HepG2 (cell line): Measurements from ENCODE around the gene TFB1M. TPM values are rescaled to one million over a fixed set of nuclear protein-coding genes. Genes with fewer than 3 reads are reported as not detected.

ENCODE experiments used
- FIP1L1 ChIP-seq: fragments of 200-400 bp; formaldehyde crosslinking; IDR thresholded peaks from 2 replicates; pipeline ENCODE4 v1.6.1; 2018; ENCODE audit warnings: low read depth, mild to moderate bottlenecking, low read length, moderate library complexity, borderline replicate concordance; ENCODE audit not compliant: insufficient read depth
- PAWR ChIP-seq: sonication (generic); formaldehyde crosslinking; IDR thresholded peaks from 2 replicates; pipeline ENCODE4 v1.4.0; 2020; ENCODE audit warnings: missing genetic modification reagents, mild to moderate bottlenecking, borderline replicate concordance
- PRPF4 ChIP-seq: fragments of 200-400 bp; formaldehyde crosslinking; IDR thresholded peaks from 2 replicates; pipeline ENCODE4 v1.6.1; 2016; ENCODE audit warnings: low read length, low read depth; ENCODE audit not compliant: poor library complexity, severe bottlenecking
- TCF12 ChIP-seq, 2 experiments: fragments of 450-650 bp in 1 of 2; sonication (generic) in 1 of 2; formaldehyde crosslinking in 1 of 2; IDR thresholded peaks; 2 replicates each; pipeline versions ENCODE4 v1.6.1 to v1.8.0; 2017 to 2022; ENCODE audit warnings: antibody characterized with exemption in 1 of 2, mild to moderate bottlenecking in 1 of 2, missing genetic modification reagents in 1 of 2, moderate library complexity in 1 of 2
- ZNF510 ChIP-seq: sonication (generic); formaldehyde crosslinking; IDR thresholded peaks from 2 replicates; pipeline ENCODE4 v1.4.0; 2020; ENCODE audit warnings: low read depth, mild to moderate bottlenecking, missing genetic modification reagents
- ZNF780A ChIP-seq: sonication (generic); formaldehyde crosslinking; IDR thresholded peaks from 2 replicates; pipeline ENCODE4 v1.8.0; 2022; ENCODE audit warnings: mild to moderate bottlenecking, missing genetic modification reagents, moderate library complexity
- polyA plus RNA-seq, 8 experiments: library from polyadenylated mRNA; depleted of rRNA in 3 of 8; stranded (reverse) in 7 of 8; unstranded in 1 of 8; fragments of >200 nt; fragmentation: Illumina TruSeq in 4 of 8; extraction: Trizol in 4 of 8; gene quantifications; 2 replicates each; pipeline versions ENCODE4 v1.2.1 to v1.2.3, GENCODE V29; 2011 to 2016; ENCODE audit warnings: low read depth in 4 of 8, missing spikeins in 1 of 8, mixed read lengths in 1 of 8; ENCODE audit not compliant: insufficient read depth in 1 of 8
- total RNA-seq, 5 experiments: library from RNA; depleted of rRNA; stranded (reverse); fragments of >200 nt; fragmentation: Illumina TruSeq; extraction: Trizol; gene quantifications; 2 replicates each; pipeline ENCODE4 v1.2.3, GENCODE V29; 2016; ENCODE audit warnings: low read depth in 1 of 5
- TF ChIP-seq, protein P1 (sequence below): sonication (generic); formaldehyde crosslinking; IDR thresholded peaks from 2 replicates; pipeline ENCODE4 v1.4.0; 2020; ENCODE audit warnings: missing genetic modification reagents, borderline replicate concordance
- TF ChIP-seq, protein P2 (sequence below): sonication (generic); formaldehyde crosslinking; conservative IDR thresholded peaks from 2 replicates; pipeline ENCODE4 v1.4.0; 2020; ENCODE audit warnings: missing genetic modification reagents
- TF ChIP-seq, protein P3 (sequence below): sonication (generic); formaldehyde crosslinking; IDR thresholded peaks from 2 replicates; pipeline ENCODE4 v1.8.1; 2022; ENCODE audit warnings: low read depth, mild to moderate bottlenecking, missing genetic modification reagents
- TF ChIP-seq, protein P4 (sequence below): sonication (generic); formaldehyde crosslinking; conservative IDR thresholded peaks from 2 replicates; pipeline ENCODE4 v1.4.0; 2020; ENCODE audit warnings: mild to moderate bottlenecking, missing genetic modification reagents, moderate library complexity

The TFB1M gene
- total and polyA plus RNA-seq, 2 of the 13 experiments (the other 11 are each of a cell fraction or from before 2014, with no cell fraction given), result 91.4 to 122 TPM

DNA sequence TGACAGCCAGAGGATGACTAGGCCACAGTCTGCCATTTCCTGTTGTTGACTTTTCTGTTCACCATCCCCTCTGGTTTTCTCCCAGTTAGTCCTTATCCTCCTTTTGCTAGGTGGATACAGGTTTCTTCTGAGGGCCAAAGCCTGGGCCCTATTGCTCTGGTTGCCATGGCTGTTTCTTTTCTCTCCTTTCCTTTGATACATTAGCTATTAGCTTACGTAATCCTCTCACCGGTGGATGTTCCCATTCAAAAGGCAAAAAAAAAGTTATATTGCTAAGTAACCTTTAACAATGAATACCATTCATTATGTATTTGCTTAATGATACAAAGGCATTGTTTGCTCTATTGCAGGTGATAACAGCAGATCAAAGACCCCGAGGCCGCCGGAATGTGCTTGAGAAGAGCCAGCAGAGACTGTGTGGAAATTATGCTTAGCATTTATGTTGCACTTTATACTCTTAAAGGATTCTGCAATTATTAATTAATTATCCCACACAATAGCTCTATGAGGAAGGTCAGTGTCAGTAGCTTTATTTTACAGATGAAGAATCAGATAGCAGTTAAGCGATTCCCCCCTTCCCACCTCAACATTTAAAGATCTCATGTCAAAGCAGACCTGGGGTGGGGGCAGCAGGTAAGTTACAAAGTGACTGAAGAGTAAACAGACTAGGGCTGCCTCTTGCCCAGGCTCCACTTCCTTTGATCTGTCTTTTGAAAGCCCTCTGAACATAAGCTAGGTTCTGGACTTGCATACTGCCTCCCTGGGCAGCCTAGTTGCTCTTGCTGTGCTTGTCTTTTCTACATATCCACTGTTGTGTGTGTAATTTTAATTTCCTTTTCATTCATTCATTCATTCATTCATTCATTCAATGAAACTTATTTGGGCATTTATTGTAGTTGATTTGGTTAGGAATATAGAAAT is 14.5 kb upstream of the TFB1M start (continued):
- TF ChIP-seq, protein P1, sequence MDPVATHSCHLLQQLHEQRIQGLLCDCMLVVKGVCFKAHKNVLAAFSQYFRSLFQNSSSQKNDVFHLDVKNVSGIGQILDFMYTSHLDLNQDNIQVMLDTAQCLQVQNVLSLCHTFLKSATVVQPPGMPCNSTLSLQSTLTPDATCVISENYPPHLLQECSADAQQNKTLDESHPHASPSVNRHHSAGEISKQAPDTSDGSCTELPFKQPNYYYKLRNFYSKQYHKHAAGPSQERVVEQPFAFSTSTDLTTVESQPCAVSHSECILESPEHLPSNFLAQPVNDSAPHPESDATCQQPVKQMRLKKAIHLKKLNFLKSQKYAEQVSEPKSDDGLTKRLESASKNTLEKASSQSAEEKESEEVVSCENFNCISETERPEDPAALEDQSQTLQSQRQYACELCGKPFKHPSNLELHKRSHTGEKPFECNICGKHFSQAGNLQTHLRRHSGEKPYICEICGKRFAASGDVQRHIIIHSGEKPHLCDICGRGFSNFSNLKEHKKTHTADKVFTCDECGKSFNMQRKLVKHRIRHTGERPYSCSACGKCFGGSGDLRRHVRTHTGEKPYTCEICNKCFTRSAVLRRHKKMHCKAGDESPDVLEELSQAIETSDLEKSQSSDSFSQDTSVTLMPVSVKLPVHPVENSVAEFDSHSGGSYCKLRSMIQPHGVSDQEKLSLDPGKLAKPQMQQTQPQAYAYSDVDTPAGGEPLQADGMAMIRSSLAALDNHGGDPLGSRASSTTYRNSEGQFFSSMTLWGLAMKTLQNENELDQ (CRISPR knock-in tag), result no peak
- TF ChIP-seq ZNF510 (CRISPR knock-in tag) (no peak; the same call in none of the 2 replicates), PAWR (CRISPR knock-in tag) (no peak), TCF12 (IDR thresholded peaks at IDR 0.05) (no peak), TCF12 (CRISPR knock-in tag; IDR thresholded peaks at IDR 0.05) (peak; percentile 96), FIP1L1 (no peak), ZNF780A (CRISPR knock-in tag) (no peak), PRPF4 (no peak)
- TF ChIP-seq, protein P2, sequence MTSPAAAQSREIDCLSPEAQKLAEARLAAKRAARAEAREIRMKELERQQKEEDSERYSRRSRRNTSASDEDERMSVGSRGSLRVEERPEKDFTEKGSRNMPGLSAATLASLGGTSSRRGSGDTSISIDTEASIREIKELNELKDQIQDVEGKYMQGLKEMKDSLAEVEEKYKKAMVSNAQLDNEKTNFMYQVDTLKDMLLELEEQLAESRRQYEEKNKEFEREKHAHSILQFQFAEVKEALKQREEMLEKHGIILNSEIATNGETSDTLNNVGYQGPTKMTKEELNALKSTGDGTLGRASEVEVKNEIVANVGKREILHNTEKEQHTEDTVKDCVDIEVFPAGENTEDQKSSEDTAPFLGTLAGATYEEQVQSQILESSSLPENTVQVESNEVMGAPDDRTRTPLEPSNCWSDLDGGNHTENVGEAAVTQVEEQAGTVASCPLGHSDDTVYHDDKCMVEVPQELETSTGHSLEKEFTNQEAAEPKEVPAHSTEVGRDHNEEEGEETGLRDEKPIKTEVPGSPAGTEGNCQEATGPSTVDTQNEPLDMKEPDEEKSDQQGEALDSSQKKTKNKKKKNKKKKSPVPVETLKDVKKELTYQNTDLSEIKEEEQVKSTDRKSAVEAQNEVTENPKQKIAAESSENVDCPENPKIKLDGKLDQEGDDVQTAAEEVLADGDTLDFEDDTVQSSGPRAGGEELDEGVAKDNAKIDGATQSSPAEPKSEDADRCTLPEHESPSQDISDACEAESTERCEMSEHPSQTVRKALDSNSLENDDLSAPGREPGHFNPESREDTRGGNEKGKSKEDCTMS (CRISPR knock-in tag), result no peak
- TF ChIP-seq, protein P3, sequence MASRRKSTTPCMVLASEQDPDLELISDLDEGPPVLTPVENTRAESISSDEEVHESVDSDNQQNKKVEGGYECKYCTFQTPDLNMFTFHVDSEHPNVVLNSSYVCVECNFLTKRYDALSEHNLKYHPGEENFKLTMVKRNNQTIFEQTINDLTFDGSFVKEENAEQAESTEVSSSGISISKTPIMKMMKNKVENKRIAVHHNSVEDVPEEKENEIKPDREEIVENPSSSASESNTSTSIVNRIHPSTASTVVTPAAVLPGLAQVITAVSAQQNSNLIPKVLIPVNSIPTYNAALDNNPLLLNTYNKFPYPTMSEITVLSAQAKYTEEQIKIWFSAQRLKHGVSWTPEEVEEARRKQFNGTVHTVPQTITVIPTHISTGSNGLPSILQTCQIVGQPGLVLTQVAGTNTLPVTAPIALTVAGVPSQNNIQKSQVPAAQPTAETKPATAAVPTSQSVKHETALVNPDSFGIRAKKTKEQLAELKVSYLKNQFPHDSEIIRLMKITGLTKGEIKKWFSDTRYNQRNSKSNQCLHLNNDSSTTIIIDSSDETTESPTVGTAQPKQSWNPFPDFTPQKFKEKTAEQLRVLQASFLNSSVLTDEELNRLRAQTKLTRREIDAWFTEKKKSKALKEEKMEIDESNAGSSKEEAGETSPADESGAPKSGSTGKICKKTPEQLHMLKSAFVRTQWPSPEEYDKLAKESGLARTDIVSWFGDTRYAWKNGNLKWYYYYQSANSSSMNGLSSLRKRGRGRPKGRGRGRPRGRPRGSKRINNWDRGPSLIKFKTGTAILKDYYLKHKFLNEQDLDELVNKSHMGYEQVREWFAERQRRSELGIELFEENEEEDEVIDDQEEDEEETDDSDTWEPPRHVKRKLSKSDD, result no peak; the same call in 1 of the 2 replicates
- TF ChIP-seq, protein P4, sequence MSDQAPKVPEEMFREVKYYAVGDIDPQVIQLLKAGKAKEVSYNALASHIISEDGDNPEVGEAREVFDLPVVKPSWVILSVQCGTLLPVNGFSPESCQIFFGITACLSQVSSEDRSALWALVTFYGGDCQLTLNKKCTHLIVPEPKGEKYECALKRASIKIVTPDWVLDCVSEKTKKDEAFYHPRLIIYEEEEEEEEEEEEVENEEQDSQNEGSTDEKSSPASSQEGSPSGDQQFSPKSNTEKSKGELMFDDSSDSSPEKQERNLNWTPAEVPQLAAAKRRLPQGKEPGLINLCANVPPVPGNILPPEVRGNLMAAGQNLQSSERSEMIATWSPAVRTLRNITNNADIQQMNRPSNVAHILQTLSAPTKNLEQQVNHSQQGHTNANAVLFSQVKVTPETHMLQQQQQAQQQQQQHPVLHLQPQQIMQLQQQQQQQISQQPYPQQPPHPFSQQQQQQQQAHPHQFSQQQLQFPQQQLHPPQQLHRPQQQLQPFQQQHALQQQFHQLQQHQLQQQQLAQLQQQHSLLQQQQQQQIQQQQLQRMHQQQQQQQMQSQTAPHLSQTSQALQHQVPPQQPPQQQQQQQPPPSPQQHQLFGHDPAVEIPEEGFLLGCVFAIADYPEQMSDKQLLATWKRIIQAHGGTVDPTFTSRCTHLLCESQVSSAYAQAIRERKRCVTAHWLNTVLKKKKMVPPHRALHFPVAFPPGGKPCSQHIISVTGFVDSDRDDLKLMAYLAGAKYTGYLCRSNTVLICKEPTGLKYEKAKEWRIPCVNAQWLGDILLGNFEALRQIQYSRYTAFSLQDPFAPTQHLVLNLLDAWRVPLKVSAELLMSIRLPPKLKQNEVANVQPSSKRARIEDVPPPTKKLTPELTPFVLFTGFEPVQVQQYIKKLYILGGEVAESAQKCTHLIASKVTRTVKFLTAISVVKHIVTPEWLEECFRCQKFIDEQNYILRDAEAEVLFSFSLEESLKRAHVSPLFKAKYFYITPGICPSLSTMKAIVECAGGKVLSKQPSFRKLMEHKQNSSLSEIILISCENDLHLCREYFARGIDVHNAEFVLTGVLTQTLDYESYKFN (CRISPR knock-in tag), result peak; percentile 99
